H1 (cell line): ENCODE measurements around the gene CCL26. TPM values are rescaled to one million over a fixed set of nuclear protein-coding genes. Genes with fewer than 3 reads are reported as not detected.

Source experiments
- CTCF ChIA-PET: fragments of 300-600 bp; sonication (Branson Sonifier 250); formaldehyde crosslinking; loops from one replicate; lab custom pipeline; 2021; ENCODE audit not compliant: partially characterized antibody; lab: Charles Lee
- POLR2A ChIA-PET: fragments of 300-600 bp; sonication (Branson Sonifier 250); formaldehyde crosslinking; loops from one replicate; lab custom pipeline; 2021; ENCODE audit warnings: inconsistent platforms; ENCODE audit not compliant: partially characterized antibody; lab: Charles Lee
- DNase-seq, 2 experiments: peaks; one replicate each; pipeline versions ENCODE4 v3.0.0 to v3.0.0-alpha.2; 2010 to 2022; ENCODE audit warnings: low spot score in 2 of 2, low read depth in 1 of 2, mixed read lengths in 1 of 2
- FAIRE-seq: peaks from 2 replicates; lab custom pipeline; 2011; peaks lifted over from hg19 to GRCh38; lab: Jason Lieb, UNC
- H2AFZ ChIP-seq: 2 replicates; pipeline ENCODE4 v1.8.1; 2012; ENCODE audit warnings: low read length, inconsistent platforms
- H2AK5ac ChIP-seq: 2 replicates; pipeline ENCODE4 v1.6.1; 2013; ENCODE audit warnings: low read depth, low read length
- H2BK120ac ChIP-seq: replicated peaks from 2 replicates; pipeline ENCODE3; 2013; ENCODE audit warnings: low read depth, low read length, inconsistent platforms
- H2BK12ac ChIP-seq: 2 replicates; pipeline ENCODE4 v1.6.1; 2013; ENCODE audit warnings: low read depth, low read length
- H2BK15ac ChIP-seq: 2 replicates; pipeline ENCODE4 v1.6.1; 2013; ENCODE audit warnings: low read length
- H2BK20ac ChIP-seq: 2 replicates; pipeline ENCODE4 v1.6.1; 2013; ENCODE audit warnings: low read length
- H2BK5ac ChIP-seq: 2 replicates; pipeline ENCODE4 v1.6.1; 2013; ENCODE audit warnings: low read depth, low read length
- H3K14ac ChIP-seq: 2 replicates; pipeline ENCODE4 v1.6.1; 2013; ENCODE audit warnings: inconsistent platforms; ENCODE audit not compliant: insufficient read length
- H3K18ac ChIP-seq: 2 replicates; pipeline ENCODE4 v1.6.1; 2013; ENCODE audit warnings: low read length; ENCODE audit errors: extremely low read depth
- H3K23ac ChIP-seq: 2 replicates; pipeline ENCODE4 v1.6.1; 2013; ENCODE audit warnings: inconsistent platforms; ENCODE audit not compliant: insufficient read length
- H3K23me2 ChIP-seq: 2 replicates; pipeline ENCODE4 v1.6.1; 2013; ENCODE audit warnings: low read depth, low read length
- H3K27ac ChIP-seq: 2 replicates; pipeline ENCODE4 v1.6.1; 2011; ENCODE audit warnings: low read depth, low read length, inconsistent platforms
- H3K27me3 ChIP-seq, 4 experiments: replicated peaks in 1 of 4; 1 replicate in 1 of 4; 2 replicates in 3 of 4; pipeline versions ENCODE4 v1.6.1 to v1.8.1; 2011 to 2013; ENCODE audit warnings: low read length in 3 of 4, mild to moderate bottlenecking in 3 of 4, inconsistent platforms in 2 of 4, mixed read lengths in 2 of 4, moderate library complexity in 1 of 4; ENCODE audit not compliant: control insufficient read depth in 3 of 4, insufficient read depth in 3 of 4; ENCODE audit errors: extremely low read depth in 1 of 4
- H3K36me3 ChIP-seq, 4 experiments: 2 replicates each; pipeline versions ENCODE4 v1.6.1 to v1.8.1; 2011 to 2013; ENCODE audit warnings: mild to moderate bottlenecking in 4 of 4, low read length in 3 of 4, moderate library complexity in 2 of 4, control low read depth in 1 of 4, inconsistent platforms in 1 of 4; ENCODE audit not compliant: insufficient read depth in 4 of 4, control insufficient read depth in 2 of 4
- H3K4ac ChIP-seq: replicated peaks from 2 replicates; pipeline ENCODE3; 2013; ENCODE audit warnings: low read length, low read depth, mixed read lengths, inconsistent platforms; ENCODE audit not compliant: insufficient read length
- H3K4me1 ChIP-seq, 4 experiments: replicated peaks in 1 of 4; 1 replicate in 1 of 4; 2 replicates in 3 of 4; pipeline versions ENCODE4 v1.6.1 to v1.8.1; 2011 to 2013; ENCODE audit warnings: low read length in 3 of 4, inconsistent platforms in 2 of 4, mixed read lengths in 1 of 4; ENCODE audit not compliant: insufficient read depth in 4 of 4, control insufficient read depth in 3 of 4
- H3K4me2 ChIP-seq, 2 experiments: 2 replicates each; pipeline versions ENCODE4 v1.6.1 to v1.8.1; 2011 to 2013; ENCODE audit warnings: low read depth in 2 of 2, low read length in 2 of 2, control low read depth in 1 of 2, inconsistent platforms in 1 of 2, mild to moderate bottlenecking in 1 of 2; ENCODE audit not compliant: insufficient read depth in 1 of 2
- H3K4me3 ChIP-seq, 4 experiments: fragments of 200-600, 300-600 bp in 1 of 4; sonication (generic), shearing (Covaris generic), sonication (Bioruptor Twin) in 1 of 4; 2 replicates each; pipeline versions ENCODE4 v1.5.1 to v1.8.1; 2011 to 2016; ENCODE audit warnings: low read length in 4 of 4, low read depth in 3 of 4, control low read depth in 2 of 4, inconsistent platforms in 2 of 4, mild to moderate bottlenecking in 2 of 4, mixed read lengths in 1 of 4, moderate library complexity in 1 of 4; ENCODE audit not compliant: insufficient read depth in 2 of 4; ENCODE audit errors: extremely low read depth in 1 of 4
- H3K56ac ChIP-seq: replicated peaks from 2 replicates; pipeline ENCODE3; 2013; ENCODE audit warnings: low read depth, mild to moderate bottlenecking, mixed read lengths, low read length, inconsistent platforms; ENCODE audit not compliant: insufficient read length
- H3K79me1 ChIP-seq: 2 replicates; pipeline ENCODE4 v1.6.1; 2013; ENCODE audit warnings: low read depth, low read length, control low read depth
- H3K79me2 ChIP-seq, 2 experiments: 2 replicates each; pipeline versions ENCODE4 v1.6.1 to v1.8.1; 2012 to 2013; ENCODE audit warnings: low read length in 2 of 2, mild to moderate bottlenecking in 2 of 2, inconsistent platforms in 1 of 2; ENCODE audit not compliant: insufficient read depth in 2 of 2, control insufficient read depth in 1 of 2
- H3K9ac ChIP-seq, 4 experiments: replicated peaks in 1 of 4; 1 replicate in 1 of 4; 2 replicates in 3 of 4; pipeline versions ENCODE4 v1.6.1 to v1.8.1; 2011 to 2013; ENCODE audit warnings: low read depth in 3 of 4, low read length in 3 of 4, control low read depth in 2 of 4, mild to moderate bottlenecking in 2 of 4, moderate library complexity in 2 of 4, inconsistent platforms in 1 of 4; ENCODE audit errors: extremely low read depth in 1 of 4
- H3K9me3 ChIP-seq, 2 experiments: 2 replicates each; pipeline versions ENCODE4 v1.6.1 to v1.8.1; 2012 to 2013; ENCODE audit warnings: mild to moderate bottlenecking in 2 of 2, moderate library complexity in 2 of 2, control low read depth in 1 of 2, inconsistent platforms in 1 of 2, low read depth in 1 of 2, low read length in 1 of 2, mixed read lengths in 1 of 2; ENCODE audit not compliant: insufficient read depth in 2 of 2
- H4K20me1 ChIP-seq, 2 experiments: replicated peaks in 1 of 2; 2 replicates each; pipeline versions ENCODE3 to v1.8.1; 2011 to 2013; ENCODE audit warnings: inconsistent platforms in 2 of 2, low read length in 2 of 2, mild to moderate bottlenecking in 1 of 2; ENCODE audit not compliant: insufficient read depth in 2 of 2, control insufficient read depth in 1 of 2
- H4K5ac ChIP-seq: 2 replicates; pipeline ENCODE4 v1.6.1; 2013; ENCODE audit warnings: low read length, low read depth, mixed read lengths, inconsistent platforms; ENCODE audit not compliant: insufficient read length
- H4K8ac ChIP-seq: 2 replicates; pipeline ENCODE4 v1.8.0; 2013; ENCODE audit warnings: mild to moderate bottlenecking, moderate library complexity, low read length, inconsistent platforms; ENCODE audit not compliant: insufficient read depth; ENCODE audit errors: extremely low read depth
- H4K91ac ChIP-seq: replicated peaks from 2 replicates; pipeline ENCODE3; 2013; ENCODE audit warnings: low read length, mixed read lengths, inconsistent platforms; ENCODE audit not compliant: insufficient read length
- ATF2 ChIP-seq: IDR thresholded peaks from 2 replicates; pipeline ENCODE4 v1.6.1; 2012; ENCODE audit warnings: low read length, inconsistent platforms
- BRCA1 ChIP-seq: IDR thresholded peaks from 2 replicates; pipeline ENCODE4 v1.6.1; 2012; ENCODE audit warnings: low read depth, low read length, improper control_type of control experiment
- CTBP2 ChIP-seq: IDR thresholded peaks from 2 replicates; pipeline ENCODE4 v1.7.0; 2011; ENCODE audit warnings: borderline replicate concordance, mild to moderate bottlenecking, moderate library complexity, mixed read lengths, low read length; ENCODE audit not compliant: insufficient read depth, insufficient read length
- JUND ChIP-seq: IDR thresholded peaks from 2 replicates; pipeline ENCODE4 v1.6.1; 2011; ENCODE audit warnings: mild to moderate bottlenecking, improper control_type of control experiment, low read length
- MAFK ChIP-seq: IDR thresholded peaks from 2 replicates; pipeline ENCODE4 v1.6.1; 2012; ENCODE audit warnings: low read depth, mild to moderate bottlenecking, improper control_type of control experiment, low read length
- NANOG ChIP-seq: IDR thresholded peaks from 2 replicates; pipeline ENCODE4 v1.6.1; 2011; ENCODE audit warnings: low read length, low read depth, mild to moderate bottlenecking, inconsistent platforms; ENCODE audit not compliant: insufficient read depth, poor library complexity, severe bottlenecking
- RXRA ChIP-seq: IDR thresholded peaks from 2 replicates; pipeline ENCODE4 v1.6.1; 2011; ENCODE audit warnings: low read depth, mild to moderate bottlenecking, low read length, moderate library complexity; ENCODE audit not compliant: insufficient read depth
- SP2 ChIP-seq: IDR thresholded peaks from 2 replicates; pipeline ENCODE4 v1.6.1; 2012; ENCODE audit warnings: mild to moderate bottlenecking, low read length, inconsistent platforms
- SUZ12 ChIP-seq: fragments of 200-600 bp; sonication (generic); IDR thresholded peaks from 2 replicates; pipeline ENCODE4 v1.6.1; 2012; ENCODE audit warnings: mild to moderate bottlenecking, inconsistent platforms, low read length, moderate library complexity, mixed read lengths
- TAF1 ChIP-seq: IDR thresholded peaks from 2 replicates; pipeline ENCODE4 v1.6.1; 2011; ENCODE audit warnings: mild to moderate bottlenecking, low read depth, low read length
- TAF7 ChIP-seq: optimal IDR thresholded peaks from 2 replicates; pipeline ENCODE3; 2011; ENCODE audit warnings: low read depth, mild to moderate bottlenecking, inconsistent platforms, low read length, moderate library complexity, borderline replicate concordance
- TEAD4 ChIP-seq: IDR thresholded peaks from 2 replicates; pipeline ENCODE4 v1.6.1; 2012; ENCODE audit warnings: low read depth, low read length, inconsistent platforms, mixed read lengths
- YY1 ChIP-seq: IDR thresholded peaks from 2 replicates; pipeline ENCODE4 v1.6.1; 2011; ENCODE audit warnings: low read depth, mild to moderate bottlenecking, low read length
- WGBS, 2 experiments: shearing (Covaris generic) in 1 of 2; methylation state at CpG; one replicate each; pipeline versions ENCODE4 v1.1.6 to v1.1.7; 2013 to 2015; ENCODE audit warnings: low lambda C conversion rate in 2 of 2, mixed read lengths in 2 of 2, inconsistent platforms in 1 of 2, low coverage in 1 of 2, missing lambda C conversion rate in 1 of 2; ENCODE audit not compliant: insufficient replicate concordance in 2 of 2, insufficient coverage in 1 of 2, insufficient read length in 1 of 2; ENCODE audit errors: extremely low coverage in 1 of 2, missing lambda C conversion rate in 1 of 2; 5-methylcytosine and 5-hydroxymethylcytosine counted together
- polyA plus RNA-seq, 7 experiments: library from polyadenylated mRNA; depleted of rRNA in 3 of 7; stranded (reverse) in 5 of 7; unstranded in 2 of 7; fragments of >200 nt in 5 of 7; fragments of 200-250 nt in 2 of 7; gene quantifications; 1 replicate in 5 of 7; 2 replicates in 1 of 7; 4 replicates in 1 of 7; pipeline versions ENCODE4 v1.2.1 to v1.2.3, GENCODE V29; 2011 to 2013; ENCODE audit warnings: missing spikeins in 2 of 7, mixed read lengths in 2 of 7
- total RNA-seq: library from RNA; stranded (reverse); fragmentation: NEBNext Ultra II Directional; extraction: Animal tissue kit (Norgen Biotek cat#: 25700); gene quantifications from 2 replicates; pipeline ENCODE4 v1.2.1, GENCODE V29; 2021

CCL26 gene
- total and polyA plus RNA-seq, 2 of the 8 experiments (the other 6 are each of a cell fraction or from before 2014, with no cell fraction given): 8.7 to 14.9 TPM

GRCh38 chr7:75723444-75723843, 48.6 kb downstream of the CCL26 start:
- Histone ChIP-seq H3K27me3 (no peaks in the 10 kb centered on the region), H2AK5ac (no peak overlapping the region), H4K8ac (no peak overlapping the region), H4K5ac (no peak overlapping the region), H2BK15ac (no peak overlapping the region), H3K4ac (no peak overlapping the region), H2BK12ac (no peak overlapping the region), H4K20me1 (no peaks in the 10 kb centered on the region), H3K79me2 (no peaks in the 10 kb centered on the region), H3K23ac (no peak overlapping the region), H3K23me2 (no peaks in the 10 kb centered on the region), H3K36me3 (no peaks in the 10 kb centered on the region), H3K27ac (no peak overlapping the region), H4K91ac (no peak overlapping the region), H3K18ac (no peak overlapping the region), H3K79me1 (no peaks in the 10 kb centered on the region), H3K14ac (no peak overlapping the region), H2BK120ac (no peak overlapping the region), H2AFZ (no peak overlapping the region), H2BK20ac (no peak overlapping the region), H3K4me3 (no peak overlapping the region), H2BK5ac (no peak overlapping the region), H3K56ac (no peak overlapping the region), H3K9ac (no peak overlapping the region), H3K4me1 (peaks cover 3 to 7% (median 4%) of the 10 kb centered on the region in 4 experiments), H3K4me2 (no peak overlapping the region), H3K9me3 (no peaks in the 10 kb centered on the region)
- WGBS, 2 experiments: 100% methylated on average over 3 of the region's 3 CpGs; no CpG with 5 or more reads in 1 of the 2 experiments
- ChIA-PET POLR2A (interaction anchor here (1.4 kb wide), 1 partner anchor 11 kb away, joined by 4 read pairs; no protein-coding TSS in a partner anchor), CTCF (interaction anchor here (1.1 to 2.4 kb wide), 4 partner anchors 8 to 20 kb away, joined by 3 to 7 read pairs (median 4); no protein-coding TSS in a partner anchor)
- FAIRE-seq (no peak), DNase-seq (no peak)
- TF ChIP-seq BRCA1: no peak
- no peak for TF ChIP-seq YY1
- no peak for TF ChIP-seq TAF7
- no peak for TF ChIP-seq RXRA
- no peak for TF ChIP-seq TAF1
- no peak for TF ChIP-seq JUND
- TF ChIP-seq ATF2: no peak
- TF ChIP-seq NANOG: no peak
- no peak for TF ChIP-seq TEAD4
- no peak for TF ChIP-seq SP2
- TF ChIP-seq SUZ12: no peak
- TF ChIP-seq CTBP2: no peak
- no peak for TF ChIP-seq MAFK
